ENCODE measurements around the gene GRK1. TPM values are rescaled to one million over a fixed set of nuclear protein-coding genes. Genes with fewer than 3 reads are reported as not detected.

The GRK1 gene
- total RNA-seq, 4 donors from 2014 or later = 0.07 to 0.12 TPM; not detected in 2

DNA sequence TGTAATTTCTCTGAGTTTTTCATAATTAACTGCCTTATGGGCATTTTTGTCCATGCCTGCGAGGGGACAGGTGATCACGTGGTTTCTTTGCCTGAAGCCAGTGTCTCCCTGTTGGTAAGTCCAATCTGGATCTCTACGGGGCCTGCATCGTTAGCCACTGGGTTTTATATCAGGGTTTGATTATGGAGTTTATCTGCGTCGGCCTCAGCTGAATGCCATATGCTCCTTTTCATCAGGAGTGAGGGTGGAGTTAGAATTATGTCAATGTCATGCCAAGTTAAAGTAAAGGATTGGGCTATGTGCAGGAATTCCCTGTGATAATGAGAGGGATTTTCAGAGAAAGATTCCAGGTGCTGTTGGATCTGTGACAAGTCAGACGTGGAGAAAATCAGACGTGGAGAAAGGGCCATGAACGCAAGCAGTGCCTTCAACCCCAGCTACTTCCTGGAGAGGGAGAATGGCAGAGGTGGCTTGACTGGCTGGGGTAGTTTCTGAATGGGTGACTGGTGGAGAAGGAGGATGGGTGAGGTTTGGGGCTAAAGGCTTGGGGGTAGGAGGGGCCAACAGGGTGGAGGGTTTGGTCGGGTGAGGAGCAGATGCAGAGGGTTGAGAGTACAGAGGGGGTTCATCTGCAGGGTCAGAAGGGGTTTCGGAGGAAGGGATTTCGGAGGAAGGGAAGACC is 116.3 kb downstream of the GRK1 start:
- no peaks in the 10 kb centered on the region for H3K27me3 ChIP-seq
- no peak overlapping the region for H3K4me3 ChIP-seq
- H3K9me3 ChIP-seq = no peaks in the 10 kb centered on the region
- DNase-seq = no peak
- intact Hi-C loops (cut with DNase I; ENCODE audit: low total_unique reads) = no loop called here
- no peaks in the 10 kb centered on the region for H3K4me1 ChIP-seq
- TF ChIP-seq POLR2A (IDR thresholded peaks at IDR 0.05) = no peak
- TF ChIP-seq, protein P1, sequence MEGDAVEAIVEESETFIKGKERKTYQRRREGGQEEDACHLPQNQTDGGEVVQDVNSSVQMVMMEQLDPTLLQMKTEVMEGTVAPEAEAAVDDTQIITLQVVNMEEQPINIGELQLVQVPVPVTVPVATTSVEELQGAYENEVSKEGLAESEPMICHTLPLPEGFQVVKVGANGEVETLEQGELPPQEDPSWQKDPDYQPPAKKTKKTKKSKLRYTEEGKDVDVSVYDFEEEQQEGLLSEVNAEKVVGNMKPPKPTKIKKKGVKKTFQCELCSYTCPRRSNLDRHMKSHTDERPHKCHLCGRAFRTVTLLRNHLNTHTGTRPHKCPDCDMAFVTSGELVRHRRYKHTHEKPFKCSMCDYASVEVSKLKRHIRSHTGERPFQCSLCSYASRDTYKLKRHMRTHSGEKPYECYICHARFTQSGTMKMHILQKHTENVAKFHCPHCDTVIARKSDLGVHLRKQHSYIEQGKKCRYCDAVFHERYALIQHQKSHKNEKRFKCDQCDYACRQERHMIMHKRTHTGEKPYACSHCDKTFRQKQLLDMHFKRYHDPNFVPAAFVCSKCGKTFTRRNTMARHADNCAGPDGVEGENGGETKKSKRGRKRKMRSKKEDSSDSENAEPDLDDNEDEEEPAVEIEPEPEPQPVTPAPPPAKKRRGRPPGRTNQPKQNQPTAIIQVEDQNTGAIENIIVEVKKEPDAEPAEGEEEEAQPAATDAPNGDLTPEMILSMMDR (IDR thresholded peaks at IDR 0.05) = no peak
- no peak overlapping the region for H3K27ac ChIP-seq
- H3K36me3 ChIP-seq = no peaks in the 10 kb centered on the region

DNA sequence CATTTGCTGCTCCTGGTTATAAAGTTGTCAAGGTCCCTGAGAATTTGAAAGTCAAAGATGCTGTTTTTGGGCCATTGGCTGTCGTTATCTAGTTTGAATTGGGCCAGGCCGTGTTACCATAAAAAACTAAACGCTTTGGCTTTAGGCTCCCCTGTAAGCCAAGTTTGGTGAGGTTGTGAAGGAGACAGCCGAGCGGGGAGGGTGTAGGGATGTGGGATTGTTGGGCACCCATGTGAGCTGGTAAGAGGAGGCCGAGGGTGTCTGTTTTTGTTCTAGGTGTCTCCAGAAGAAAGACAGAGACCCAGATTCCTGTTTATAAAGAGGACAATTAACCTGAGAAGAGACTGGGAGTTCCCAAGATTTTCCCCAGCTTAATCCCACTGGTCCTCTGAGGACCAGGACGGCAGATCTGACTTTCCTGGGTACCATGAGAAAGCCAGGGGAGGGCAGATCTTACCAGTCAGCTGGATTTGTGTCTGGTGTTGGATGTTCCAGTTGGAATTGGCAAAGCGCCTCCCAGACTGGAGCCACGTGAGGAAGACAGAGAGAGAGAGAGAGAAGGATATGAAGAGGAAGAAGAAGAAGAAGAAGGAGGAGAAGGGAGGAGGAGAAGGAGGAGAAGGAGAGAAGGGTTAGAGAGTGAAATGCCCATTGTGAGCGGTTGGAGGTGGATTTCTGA is 117.1 kb downstream of the GRK1 start:
- Histone ChIP-seq H3K36me3 (no peaks in the 10 kb centered on the region), H3K9me3 (no peaks in the 10 kb centered on the region), H3K4me1 (no peaks in the 10 kb centered on the region), H3K27ac (no peak overlapping the region), H3K27me3 (no peaks in the 10 kb centered on the region), H3K4me3 (no peak overlapping the region)
- TF ChIP-seq POLR2A (IDR thresholded peaks at IDR 0.05) = no peak
- TF ChIP-seq, protein P1 (IDR thresholded peaks at IDR 0.05) = no peak
- intact Hi-C loops (cut with DNase I; ENCODE audit: low total_unique reads) = no loop called here
- no peak for DNase-seq

DNA sequence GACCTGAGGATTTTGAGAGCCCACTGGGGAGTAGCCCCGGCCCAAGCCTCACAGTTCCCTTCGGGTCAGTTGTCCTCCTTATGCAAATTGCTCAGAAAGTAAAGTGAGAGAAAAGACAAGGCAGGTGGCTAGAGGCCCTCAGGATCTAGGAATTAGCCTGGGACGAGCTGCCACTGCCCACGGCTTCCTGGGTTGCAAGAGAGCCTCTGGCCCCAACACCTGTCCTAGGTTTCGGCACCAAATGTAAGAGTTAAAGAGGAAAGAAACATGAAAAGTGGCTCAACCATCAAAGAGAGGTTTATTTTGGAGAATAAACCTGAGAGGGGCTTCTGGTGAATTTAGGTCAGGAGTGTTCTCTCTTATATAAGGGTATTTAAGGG is 117.6 kb downstream of the GRK1 start:
- Histone ChIP-seq H3K4me3 (no peak overlapping the region), H3K4me1 (no peaks in the 10 kb centered on the region), H3K36me3 (no peaks in the 10 kb centered on the region), H3K9me3 (no peaks in the 10 kb centered on the region), H3K27ac (no peak overlapping the region), H3K27me3 (no peaks in the 10 kb centered on the region)
- no peak for DNase-seq
- intact Hi-C loops (cut with DNase I; ENCODE audit: low total_unique reads) = no loop called here
- TF ChIP-seq, protein P1 (IDR thresholded peaks at IDR 0.05) = no peak
- TF ChIP-seq POLR2A (IDR thresholded peaks at IDR 0.05) = no peak

DNA sequence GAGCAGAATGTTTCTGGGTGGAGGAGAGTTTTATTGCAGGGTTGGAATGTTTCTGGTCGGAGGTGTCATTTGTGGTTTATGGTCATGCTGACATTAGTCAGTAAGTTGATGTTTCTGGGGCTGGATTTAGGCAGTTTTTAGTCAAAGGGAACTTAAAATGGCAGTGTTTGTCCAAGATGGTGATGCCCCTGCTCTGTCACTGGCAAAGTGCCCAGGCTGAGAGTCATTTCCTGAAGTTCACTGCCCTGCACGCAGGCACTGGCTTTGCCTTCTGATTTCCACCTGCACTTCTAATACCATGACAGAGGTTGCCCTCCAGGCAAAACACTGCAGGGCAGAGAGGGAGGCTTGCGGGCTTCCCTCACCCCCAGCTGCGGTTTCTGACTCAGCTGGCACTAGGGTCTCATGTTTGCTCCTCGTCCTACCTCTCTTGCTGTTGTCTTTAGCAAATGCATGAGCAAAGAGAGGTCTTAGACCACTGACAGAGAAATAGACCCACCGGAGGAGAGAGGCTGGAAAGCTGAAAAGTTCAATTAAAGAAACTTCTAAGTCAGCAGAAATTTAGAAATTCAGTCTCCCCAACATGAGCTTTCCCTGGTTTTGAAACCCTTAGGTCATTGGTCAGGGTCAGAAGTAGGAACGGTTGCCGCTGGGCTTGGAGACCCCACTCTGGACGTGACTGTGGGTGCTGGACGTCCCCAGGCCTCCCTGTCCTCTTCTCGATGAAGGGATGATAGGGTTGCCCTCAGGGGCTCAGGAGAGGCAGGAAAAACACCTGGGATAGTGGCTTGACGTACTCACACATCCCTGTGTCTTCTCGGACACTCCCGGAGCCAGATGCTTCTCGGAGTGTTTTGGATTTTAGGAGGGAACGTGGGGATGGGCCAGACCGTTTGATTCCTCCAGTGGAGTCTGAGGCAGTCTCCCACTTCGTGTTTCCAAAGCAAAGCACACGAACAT is 118.3 kb downstream of the GRK1 start:
- TF ChIP-seq, protein P1 (IDR thresholded peaks at IDR 0.05) = no peak
- TF ChIP-seq POLR2A (IDR thresholded peaks at IDR 0.05) = no peak
- Histone ChIP-seq H3K9me3 (no peaks in the 10 kb centered on the region), H3K4me3 (no peak overlapping the region), H3K27ac (no peak overlapping the region), H3K27me3 (no peaks in the 10 kb centered on the region), H3K36me3 (no peaks in the 10 kb centered on the region), H3K4me1 (no peaks in the 10 kb centered on the region)
- intact Hi-C loops (cut with DNase I; ENCODE audit: low total_unique reads) = no loop called here
- DNase-seq = no peak

Data from uterus (tissue), 4 donors.